Suppressor macrophage treated with lipopolysaccharide for 1 hour (primary cell): ENCODE results near the gene MINK1.

Experiments
- DNase-seq, 3 donors: peaks; one replicate each; pipeline ENCODE4 v3.0.0-alpha.2; 2020 to 2022

MINK1 gene

GRCh38 chr17:4935650-4936049, 102.5 kb downstream of the MINK1 start:
- DNase-seq, result no peak

GRCh38 chr17:4936436-4936835, 103.3 kb downstream of the MINK1 start:
- no peak for DNase-seq

- DNase-seq, result no peak
Measured at GRCh38 chr17:4937553-4937952, 104.4 kb downstream of the MINK1 start.

- no peak for DNase-seq
Measured at GRCh38 chr17:4938069-4938491, 104.9 kb downstream of the MINK1 start.

GRCh38 chr17:4938688-4939545, 105.8 kb downstream of the MINK1 start:
- no peak for DNase-seq

- no peak for DNase-seq
Measured at GRCh38 chr17:4939546-4939795, 106.3 kb downstream of the MINK1 start.

GRCh38 chr17:4939796-4940554, 106.8 kb downstream of the MINK1 start, which contains the start of the genes RNF167 and SLC25A11:
RNF167 (plus strand) TSS chr17:4940268; CDS start chr17:4940910, 642 bp downstream.
SLC25A11 (minus strand) TSS chr17:4940046; CDS start chr17:4939910, 136 bp downstream.
- peak; percentile 97 to 100 (median 100) for DNase-seq

- DNase-seq, result peak in 1 of 3 donors; percentile 42
Measured at GRCh38 chr17:4940555-4941318, 107.6 kb downstream of the MINK1 start.

- no peak for DNase-seq
Measured at GRCh38 chr17:4941319-4941610, 108.1 kb downstream of the MINK1 start.

- DNase-seq, result no peak
Measured at GRCh38 chr17:4942760-4943508, 109.8 kb downstream of the MINK1 start.

- no peak for DNase-seq
Measured at GRCh38 chr17:4944163-4944553, 111.0 kb downstream of the MINK1 start.

- DNase-seq, result no peak
Measured at GRCh38 chr17:4944554-4945175, 111.5 kb downstream of the MINK1 start.

- peak; percentile 95 to 97 (median 95) for DNase-seq
Measured at GRCh38 chr17:4945176-4945943, 112.2 kb downstream of the MINK1 start.

- no peak for DNase-seq
Measured at GRCh38 chr17:4945944-4946280, 112.8 kb downstream of the MINK1 start.

GRCh38 chr17:4946312-4946976, 113.3 kb downstream of the MINK1 start:
- peak; percentile 79 to 89 (median 86) for DNase-seq

GRCh38 chr17:4947010-4947410, 113.9 kb downstream of the MINK1 start:
- peak; percentile 32 to 56 (median 39) for DNase-seq
